Astrocyte (in vitro differentiated cells and primary cell): ENCODE results near the gene TNFRSF19. TPM values are rescaled to one million over a fixed set of nuclear protein-coding genes. Genes with fewer than 3 reads are reported as not detected.

Experiments used
- DNase-seq: peaks from one replicate; pipeline ENCODE4 v3.0.0-alpha.2; 2010; ENCODE audit warnings: low read depth
- FAIRE-seq: peaks from 2 replicates; lab custom pipeline; 2011; peaks lifted over from hg19 to GRCh38; lab: Jason Lieb, UNC
- H2AFZ ChIP-seq: 2 replicates; pipeline ENCODE4 v1.6.0; 2012; ENCODE audit warnings: low read depth, low read length, inconsistent platforms
- H3K27ac ChIP-seq: 2 replicates; pipeline ENCODE4 v1.5.1; 2011; ENCODE audit warnings: low read depth, low read length, inconsistent platforms
- H3K27me3 ChIP-seq: 2 replicates; pipeline ENCODE4 v1.6.0; 2011; ENCODE audit warnings: low read length, inconsistent platforms; ENCODE audit not compliant: insufficient read depth
- H3K36me3 ChIP-seq: 2 replicates; pipeline ENCODE4 v1.5.1; 2011; ENCODE audit warnings: low read length, inconsistent platforms; ENCODE audit not compliant: insufficient read depth
- H3K4me1 ChIP-seq: 2 replicates; pipeline ENCODE4 v1.5.1; 2011; ENCODE audit warnings: low read length, inconsistent platforms; ENCODE audit not compliant: insufficient read depth
- H3K4me2 ChIP-seq: 2 replicates; pipeline ENCODE4 v1.6.0; 2012; ENCODE audit warnings: low read length, inconsistent platforms
- H3K4me3 ChIP-seq: 2 replicates; pipeline ENCODE4 v1.5.1; 2011; ENCODE audit warnings: low read depth, mild to moderate bottlenecking, low read length, inconsistent platforms; ENCODE audit not compliant: insufficient read depth
- H3K79me2 ChIP-seq: 2 replicates; pipeline ENCODE4 v1.6.0; 2012; ENCODE audit warnings: mild to moderate bottlenecking, low read length, inconsistent platforms; ENCODE audit not compliant: insufficient read depth
- H3K9ac ChIP-seq: 2 replicates; pipeline ENCODE4 v1.6.0; 2012; ENCODE audit warnings: mild to moderate bottlenecking, low read length, inconsistent platforms
- H3K9me3 ChIP-seq: 2 replicates; pipeline ENCODE4 v1.5.1; 2012; ENCODE audit warnings: low read depth, mild to moderate bottlenecking, low read length, inconsistent platforms; ENCODE audit not compliant: insufficient read depth
- H4K20me1 ChIP-seq: 2 replicates; pipeline ENCODE4 v1.6.0; 2012; ENCODE audit warnings: low read length, inconsistent platforms; ENCODE audit not compliant: insufficient read depth
- H3K27ac Mint-ChIP-seq: one replicate; pipeline ENCODE4 v1.8.0; 2021; ENCODE audit warnings: mild to moderate bottlenecking, mixed read lengths; ENCODE audit not compliant: unreplicated experiment
- H3K27me3 Mint-ChIP-seq: one replicate; pipeline ENCODE4 v1.8.0; 2021; ENCODE audit warnings: low read depth, mixed read lengths; ENCODE audit not compliant: unreplicated experiment
- H3K36me3 Mint-ChIP-seq: one replicate; pipeline ENCODE4 v1.8.0; 2021; ENCODE audit warnings: low read depth, mixed read lengths; ENCODE audit not compliant: unreplicated experiment
- H3K4me1 Mint-ChIP-seq: one replicate; pipeline ENCODE4 v1.8.0; 2021; ENCODE audit warnings: low read depth, mixed read lengths; ENCODE audit not compliant: unreplicated experiment
- H3K4me3 Mint-ChIP-seq: one replicate; pipeline ENCODE4 v1.8.0; 2021; ENCODE audit warnings: mild to moderate bottlenecking, moderate library complexity, mixed read lengths; ENCODE audit not compliant: unreplicated experiment
- H3K9me3 Mint-ChIP-seq: one replicate; pipeline ENCODE4 v1.8.0; 2021; ENCODE audit warnings: mild to moderate bottlenecking, mixed read lengths; ENCODE audit not compliant: unreplicated experiment
- CTCF ChIP-seq: IDR thresholded peaks from 2 replicates; pipeline ENCODE4 v1.5.1; 2011; ENCODE audit warnings: low read depth, mild to moderate bottlenecking, inconsistent platforms, low read length, moderate library complexity; ENCODE audit not compliant: insufficient read depth
- EZH2 ChIP-seq: IDR thresholded peaks from 2 replicates; pipeline ENCODE4 v1.6.1; 2012; ENCODE audit warnings: mild to moderate bottlenecking, low read length, inconsistent platforms; ENCODE audit not compliant: insufficient read depth
- total RNA-seq: library from RNA; stranded (reverse); gene quantifications from 2 replicates; pipeline ENCODE4 v1.2.1, GENCODE V29; 2021

TNFRSF19 gene
- total RNA-seq, 1 donor from 2014 or later = 27.8 TPM

- Histone ChIP-seq H3K79me2 (peaks cover 63% of the 10 kb centered on the region), H3K27ac (peak overlapping the region; percentile 84), H3K27me3 (no peaks in the 10 kb centered on the region), H3K4me1 (peaks cover 5% of the 10 kb centered on the region), H4K20me1 (no peaks in the 10 kb centered on the region), H3K9ac (peak overlapping the region; percentile 88), H2AFZ (peak overlapping the region; percentile 86), H3K9me3 (no peaks in the 10 kb centered on the region), H3K4me3 (peak overlapping the region; percentile 74), H3K36me3 (no peaks in the 10 kb centered on the region), H3K4me2 (peak overlapping the region; percentile 96)
- no peaks in the 10 kb centered on the region for H3K27me3 Mint-ChIP-seq
- peak overlapping the region; percentile 88 for H3K4me3 Mint-ChIP-seq
- FAIRE-seq = no peak
- H3K27ac Mint-ChIP-seq = no peak overlapping the region
- peaks cover 2% of the 10 kb centered on the region for H3K36me3 Mint-ChIP-seq
- H3K4me1 Mint-ChIP-seq = peaks cover 5% of the 10 kb centered on the region
- H3K9me3 Mint-ChIP-seq = no peaks in the 10 kb centered on the region
- TF ChIP-seq EZH2 (no peak), CTCF (peak; percentile 26)
- peak; percentile 55 for DNase-seq
These were observed 8.3 kb downstream of the TNFRSF19 start for GRCh38 chr13:23578411-23579071.

GRCh38 chr13:23579072-23579895, 9.1 kb downstream of the TNFRSF19 start:
- Mint-ChIP-seq H3K9me3 (no peaks in the 10 kb centered on the region), H3K36me3 (peaks cover 2% of the 10 kb centered on the region), H3K4me1 (peaks cover 7% of the 10 kb centered on the region), H3K27me3 (no peaks in the 10 kb centered on the region), H3K27ac (no peak overlapping the region), H3K4me3 (peak overlapping the region; percentile 88)
- H3K27me3 ChIP-seq = no peaks in the 10 kb centered on the region
- H4K20me1 ChIP-seq = no peaks in the 10 kb centered on the region
- FAIRE-seq = no peak
- H3K4me1 ChIP-seq = peaks cover 5% of the 10 kb centered on the region
- H3K36me3 ChIP-seq = no peaks in the 10 kb centered on the region
- H3K79me2 ChIP-seq = peaks cover 70% of the 10 kb centered on the region
- TF ChIP-seq EZH2 = no peak
- TF ChIP-seq CTCF = no peak
- DNase-seq = peak; percentile 66
- no peaks in the 10 kb centered on the region for H3K9me3 ChIP-seq
- peak overlapping the region; percentile 96 for H3K4me2 ChIP-seq
- H2AFZ ChIP-seq = peak overlapping the region; percentile 86
- H3K4me3 ChIP-seq = peak overlapping the region; percentile 74
- peak overlapping the region; percentile 84 for H3K27ac ChIP-seq
- peak overlapping the region; percentile 88 for H3K9ac ChIP-seq
